Pons (tissue), 1 donor: ENCODE measurements around the gene DICER1.

Source experiments
- DNase-seq: peaks from one replicate; pipeline ENCODE4 v3.0.0-alpha.2; 2016; ENCODE audit warnings: low spot score

The DICER1 gene

GRCh38 chr14:95088665-95089064, 68.7 kb downstream of the DICER1 start:
- no peak for DNase-seq

DNA sequence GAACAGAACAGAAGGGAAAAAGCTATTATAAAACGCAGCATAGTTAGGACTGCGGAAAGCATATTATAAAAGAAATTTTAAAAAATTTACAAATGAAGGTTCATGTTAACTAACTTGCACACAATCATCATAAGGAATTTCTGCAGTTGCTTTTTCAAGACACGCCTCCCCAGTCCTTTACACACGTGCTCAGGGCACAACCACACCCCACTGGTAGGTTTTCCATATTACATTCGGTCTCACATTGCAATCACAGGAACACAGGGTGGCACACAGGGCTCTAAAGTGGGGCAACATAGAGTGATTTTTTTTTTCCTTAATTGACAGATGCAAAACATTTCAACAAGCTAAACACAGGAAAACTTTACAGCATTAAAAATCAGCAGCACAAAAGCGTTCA, 69.7 kb downstream of the DICER1 start:
- no peak for DNase-seq

- no peak for DNase-seq
These were observed 72.0 kb downstream of the DICER1 start for GRCh38 chr14:95085321-95085720.

DNA sequence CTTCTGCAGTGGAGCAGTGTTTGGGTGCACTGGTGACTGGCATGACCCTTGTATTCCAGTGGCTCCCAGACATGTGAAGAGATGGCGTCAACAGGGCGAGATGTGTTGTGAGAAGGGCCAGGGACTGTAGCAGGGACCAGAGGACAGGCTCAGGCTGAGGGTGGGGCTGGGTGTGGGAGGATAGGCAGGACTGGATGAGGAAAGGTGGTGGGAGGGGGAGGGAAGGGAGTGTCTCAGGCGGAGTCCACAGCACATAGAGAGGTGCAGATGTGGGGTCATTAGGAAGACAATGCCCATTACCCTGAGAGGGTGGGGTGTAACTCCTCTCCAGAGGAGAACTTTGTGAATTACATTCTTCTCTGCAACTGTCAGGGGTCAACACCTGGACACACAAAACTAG, 78.5 kb downstream of the DICER1 start:
- no peak for DNase-seq

GRCh38 chr14:95077345-95077744, 80.0 kb downstream of the DICER1 start:
- DNase-seq, result no peak

DNA sequence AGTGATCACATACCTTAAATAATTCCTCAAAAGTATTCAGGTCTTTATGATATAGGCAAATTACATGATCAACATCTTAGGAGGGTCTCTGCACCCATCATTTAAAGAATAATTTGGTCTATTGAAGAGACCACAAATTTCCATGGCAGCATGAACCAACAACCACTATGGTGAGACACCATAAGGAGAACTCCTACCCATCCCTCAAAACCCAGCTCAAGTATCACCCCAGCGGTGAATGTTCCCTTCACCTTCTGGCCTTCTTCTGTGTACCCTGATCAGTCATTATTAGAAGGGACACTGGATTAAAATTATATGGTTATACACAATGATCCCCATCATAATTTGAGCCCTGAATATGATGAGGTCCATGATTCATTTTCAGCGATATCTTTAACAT, 81.5 kb downstream of the DICER1 start:
- DNase-seq, result no peak

GRCh38 chr14:95073947-95074346, 83.4 kb downstream of the DICER1 start:
- no peak for DNase-seq

GRCh38 chr14:95072310-95072905, 84.9 kb downstream of the DICER1 start:
- no peak for DNase-seq

DNA sequence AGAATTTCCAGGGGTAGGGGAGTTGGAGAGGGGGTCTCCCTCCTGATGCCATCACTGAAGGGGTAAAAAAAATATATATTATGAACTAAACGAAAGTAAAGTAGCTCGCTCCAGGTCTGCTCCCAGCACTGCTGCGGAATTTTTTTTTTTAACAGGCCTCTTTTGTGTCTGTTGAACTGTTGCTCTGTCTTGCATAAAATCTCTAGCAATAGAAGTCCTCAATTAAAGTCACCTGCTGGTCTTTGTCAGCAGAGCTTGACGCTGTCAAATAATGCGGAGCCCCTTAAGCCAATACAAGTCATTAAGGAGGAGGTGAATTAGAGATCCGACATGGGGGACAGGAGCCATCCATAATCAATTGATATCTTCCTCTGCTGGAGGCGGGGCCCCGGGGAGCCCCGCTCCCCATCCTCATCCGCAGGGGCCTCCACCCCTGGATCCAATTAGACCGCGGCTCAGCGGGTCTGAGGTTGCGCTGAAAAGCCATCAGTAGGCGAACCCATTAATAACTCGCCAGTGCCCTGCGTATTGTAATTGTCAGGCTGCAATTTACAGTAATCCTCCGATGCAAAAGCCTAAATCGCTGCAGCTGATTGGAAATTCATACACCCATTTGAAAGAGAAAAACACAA, 85.6 kb downstream of the DICER1 start:
- no peak for DNase-seq

DNA sequence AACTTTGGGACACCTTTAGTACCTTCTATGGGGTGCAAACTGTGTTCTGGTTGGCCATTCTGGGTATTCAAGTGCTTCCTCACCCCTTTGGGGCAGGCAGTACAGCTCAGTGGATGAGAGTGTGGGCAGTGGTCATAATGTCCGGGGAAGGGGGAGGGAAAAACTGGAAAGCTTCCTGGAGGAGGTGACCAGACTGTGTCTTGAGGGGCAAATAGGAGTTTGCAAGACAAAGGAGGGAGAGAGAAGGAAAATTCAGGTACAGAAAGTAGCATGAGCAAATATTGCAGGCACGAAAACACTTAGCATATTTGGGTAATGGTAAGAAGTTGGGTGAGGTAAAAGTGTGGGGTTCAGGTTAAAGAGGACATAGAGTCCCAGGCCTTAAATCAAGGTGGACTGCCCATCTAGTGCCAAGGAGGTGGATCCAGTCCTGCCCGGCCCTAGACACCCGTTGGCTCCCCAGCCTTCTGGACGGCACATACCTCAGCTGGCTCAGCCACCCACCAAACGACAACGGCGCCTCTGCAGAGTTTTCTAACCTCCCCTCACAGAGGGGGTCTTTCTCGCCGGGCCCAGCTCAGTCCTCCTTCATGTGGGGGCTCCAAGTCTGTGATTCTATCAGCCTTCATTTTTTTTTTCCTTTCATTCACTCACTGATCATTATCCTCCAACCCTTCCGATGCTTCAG, 86.4 kb downstream of the DICER1 start:
- no peak for DNase-seq

DNA sequence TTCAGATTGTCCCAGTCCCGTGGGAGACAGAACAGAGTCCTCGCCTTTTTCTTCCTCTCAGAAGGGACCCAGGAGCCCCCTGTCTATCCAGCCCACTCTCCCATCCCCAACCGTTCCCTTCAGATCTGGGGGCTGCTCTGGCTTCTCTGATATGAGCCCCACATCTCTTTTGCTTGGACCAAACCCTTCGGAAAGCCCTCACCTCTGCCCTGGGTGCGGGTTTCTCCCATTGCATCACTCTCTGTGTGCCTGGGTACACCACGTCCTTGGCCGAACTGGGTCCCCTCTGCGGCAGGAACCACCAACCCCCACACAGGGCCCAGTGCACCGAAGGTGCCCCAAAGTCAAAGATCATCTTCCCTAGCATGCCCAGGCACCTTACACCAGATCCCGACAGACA, 87.8 kb downstream of the DICER1 start:
- no peak for DNase-seq

GRCh38 chr14:95069018-95069417, 88.3 kb downstream of the DICER1 start:
- no peak for DNase-seq

DNA sequence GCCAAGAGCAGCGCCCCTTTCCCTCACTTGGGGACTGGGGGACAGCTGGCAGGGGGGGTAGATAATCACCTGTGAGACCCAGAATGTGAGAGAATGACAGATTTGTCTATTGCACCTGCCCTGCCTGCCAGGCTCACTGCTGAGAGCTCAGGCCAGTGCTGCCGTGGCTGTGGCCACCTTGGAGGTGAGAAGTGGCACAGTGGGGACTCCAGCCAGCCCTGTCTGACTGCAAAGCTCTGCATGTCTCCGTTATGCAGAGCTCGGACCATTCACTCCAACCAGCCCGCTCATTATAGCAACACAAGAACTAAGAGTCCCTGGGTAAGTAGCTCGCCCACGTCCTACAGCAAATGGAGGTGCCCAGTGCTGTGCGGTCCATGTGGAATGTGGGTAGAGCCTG, 88.8 kb downstream of the DICER1 start:
- DNase-seq, result no peak

- no peak for DNase-seq
These were observed 89.2 kb downstream of the DICER1 start for GRCh38 chr14:95068080-95068479.

DNA sequence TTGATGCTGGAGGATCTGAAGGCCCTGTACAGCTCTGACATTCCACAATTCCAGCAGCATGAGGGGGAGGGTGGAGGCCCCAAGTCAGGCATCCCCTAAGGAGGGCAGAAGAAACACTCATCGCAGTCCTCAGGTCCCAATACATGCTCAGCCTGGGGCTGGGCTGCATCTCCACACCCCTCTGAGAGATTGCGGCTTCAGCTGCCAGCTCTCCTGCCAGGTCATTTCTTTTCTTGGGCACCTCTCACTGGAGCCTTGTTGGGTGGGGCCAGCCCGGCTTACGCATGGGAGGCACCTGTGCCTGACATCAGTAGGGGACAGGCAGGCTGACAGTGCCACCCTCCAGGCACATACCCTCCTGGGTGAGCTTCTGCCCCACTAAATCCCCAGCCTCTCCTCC, 89.8 kb downstream of the DICER1 start:
- DNase-seq, result no peak

- DNase-seq, result no peak
These were observed 90.8 kb downstream of the DICER1 start for GRCh38 chr14:95066427-95066986.

DNA sequence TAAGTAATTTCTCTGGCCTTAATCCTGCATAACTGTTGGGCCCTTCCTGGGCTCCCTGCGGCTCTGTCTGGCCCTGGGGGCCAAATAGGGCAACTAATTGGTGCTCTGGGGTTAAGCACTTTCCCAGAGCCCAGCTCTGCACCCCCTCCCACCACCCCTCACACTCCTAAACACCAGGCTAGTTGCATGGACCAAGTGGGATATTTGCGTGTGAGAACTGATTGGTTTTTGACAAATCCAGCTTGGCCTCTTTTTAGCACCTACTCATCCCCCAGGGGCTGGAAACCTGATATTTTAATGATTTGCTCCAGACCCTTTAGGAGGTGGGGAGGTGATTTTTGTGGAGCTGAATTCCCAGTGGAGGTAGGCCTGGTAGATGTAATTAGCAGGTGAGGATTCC, 91.9 kb downstream of the DICER1 start:
- DNase-seq, result no peak

GRCh38 chr14:95064734-95065133, 92.6 kb downstream of the DICER1 start:
- DNase-seq, result no peak

GRCh38 chr14:95064256-95064655, 93.1 kb downstream of the DICER1 start:
- no peak for DNase-seq

DNA sequence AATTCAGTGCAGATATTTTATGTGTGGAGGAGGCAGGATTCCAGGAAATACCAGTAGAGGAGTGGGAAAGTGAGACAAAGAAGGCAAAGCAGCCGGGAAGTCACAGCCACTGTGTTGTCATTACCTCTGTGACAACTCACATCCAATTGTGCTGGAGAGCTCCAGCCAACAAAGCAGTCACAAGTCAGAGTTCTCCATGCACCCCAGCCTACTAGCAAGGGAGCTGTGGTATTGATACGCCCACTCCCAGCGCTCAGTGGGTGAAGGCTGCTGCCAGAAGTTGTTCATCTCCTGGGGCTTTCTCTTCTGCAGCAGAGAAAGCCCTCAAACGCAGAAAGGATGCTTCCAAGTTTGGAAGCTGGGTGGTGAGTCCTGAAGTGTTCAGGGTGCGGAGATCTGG, 93.9 kb downstream of the DICER1 start:
- no peak for DNase-seq

DNA sequence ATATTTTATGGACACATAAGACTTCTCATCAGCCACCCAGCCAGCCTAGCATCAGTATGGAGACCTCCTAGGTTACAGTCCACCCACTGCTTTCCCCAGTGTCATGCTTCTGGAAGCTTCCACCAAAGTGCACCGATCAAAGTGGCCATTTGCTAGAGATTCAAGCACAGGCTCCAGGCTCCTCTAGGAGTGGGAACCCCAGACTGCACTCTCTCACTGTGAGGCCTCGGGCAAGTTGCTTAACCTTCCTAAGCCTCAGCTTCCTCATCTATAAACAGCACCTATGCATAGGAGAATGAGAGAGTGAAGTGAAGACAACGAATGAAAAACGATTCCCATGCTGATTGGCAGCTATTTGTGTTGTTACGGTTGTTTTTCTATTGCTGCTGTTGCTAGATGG, 94.4 kb downstream of the DICER1 start:
- no peak for DNase-seq

DNA sequence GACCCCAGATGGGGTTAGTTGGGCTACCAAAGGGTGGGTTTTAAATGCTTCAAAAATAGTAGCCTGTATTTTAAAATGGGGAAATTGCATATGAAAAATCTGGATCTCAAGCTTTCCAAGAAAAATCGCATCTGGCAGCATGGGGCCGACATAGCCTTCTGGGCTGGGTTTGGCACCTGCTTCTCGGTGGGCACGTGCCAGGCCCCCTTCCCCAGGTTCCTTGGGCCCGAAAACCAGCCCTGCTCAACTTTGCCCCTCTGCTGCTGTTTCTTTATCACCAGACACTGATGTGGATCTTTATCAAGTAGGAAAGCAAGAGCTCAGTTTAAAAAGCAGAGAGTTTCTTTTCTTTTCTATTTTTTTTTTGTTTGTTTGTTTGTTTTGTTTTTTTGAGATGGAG, 95.1 kb downstream of the DICER1 start:
- DNase-seq, result no peak

DNA sequence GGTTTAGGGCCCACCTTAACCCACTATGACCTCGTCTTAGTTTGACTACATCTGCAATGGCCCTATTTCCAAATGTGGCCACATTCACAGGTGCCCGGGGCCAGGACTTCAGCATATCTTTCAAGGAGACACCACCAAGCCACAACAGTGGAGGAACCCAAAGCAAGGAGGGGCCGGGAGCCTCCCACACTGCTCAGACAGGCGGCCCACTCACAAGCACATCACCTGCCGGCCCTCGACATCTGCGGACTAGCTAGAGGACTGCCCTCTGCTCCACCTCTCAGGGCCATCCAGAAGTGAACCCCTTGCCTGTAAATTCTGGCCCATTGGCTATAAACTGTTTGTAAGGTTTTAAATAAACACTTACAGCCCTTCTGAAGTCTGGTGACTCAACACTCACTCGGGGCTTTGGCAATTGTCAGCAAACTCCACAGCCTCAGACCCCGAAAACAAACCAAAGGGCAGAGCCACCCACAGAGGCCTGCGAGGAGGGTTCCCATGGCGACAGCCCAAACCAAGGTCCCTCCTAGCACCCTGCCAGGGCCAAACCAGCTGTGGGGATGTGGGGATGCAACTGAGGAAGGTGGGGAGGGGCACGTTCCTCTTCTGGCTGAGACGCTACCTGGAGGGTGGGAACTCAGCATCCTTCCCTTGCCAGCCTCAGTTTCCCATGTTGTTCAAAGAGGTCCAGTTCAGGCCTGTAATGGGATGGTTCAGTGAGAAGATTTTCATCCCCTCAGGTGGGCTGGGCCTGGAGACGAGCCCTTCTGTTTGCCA, 95.8 kb downstream of the DICER1 start:
- no peak for DNase-seq
